Left cardiac atrium (tissue), 4 donors: ENCODE results near the gene DMAC2L. TPM values are rescaled to one million over a fixed set of nuclear protein-coding genes. Genes with fewer than 3 reads are reported as not detected.
A peak's percentile ranks its signal among the peaks of the same experiment; 100 is the strongest.

ENCODE experiments used
- ATAC-seq, 2 donors: fragments of 200-7000 bp; cut with Tn5 transposase; one replicate each; pipeline ENCODE4 v1.9.1; 2020; ENCODE audit warnings: mild to moderate bottlenecking in 2 of 2, moderate library complexity in 2 of 2
- DNase-seq: peaks from one replicate; pipeline ENCODE4 v3.0.0-alpha.2; 2020
- intact Hi-C, 2 donors: fragments of 100-400 bp; cut with DNase I; formaldehyde crosslinking; loops; one replicate each; pipeline versions ENCODE4 v1.14.1 to v1.15.1; 2022 to 2023
- total RNA-seq, 2 donors: library from RNA; stranded (reverse); fragmentation: NEBNext Ultra II Directional; extraction: Animal tissue kit (Norgen Biotek cat#: 25700); gene quantifications; one replicate each; pipeline ENCODE4 v1.2.1, GENCODE V29; 2021
- donor health status: DM: no; HTN: yes; CAD: no.
- donor health status: DM: no; HTN: yes; CAD: no; lungs with severe emphysema.
- donor health status: DM: yes; HTN: yes; CAD: no.
- donor health status: Dilated cardiomyopathy.

DMAC2L gene
- total RNA-seq, 2 donors from 2014 or later: 14.4 to 20.2 TPM

- DNase-seq (no peak), ATAC-seq (no peak)
- intact Hi-C loops: loop anchor here in 1 of 2 donors (5.0 kb wide), 1 partner anchor 213 kb away; the partner anchor contains the start of gene MAP4K5
Observed at GRCh38 chr14:50319721-50320120, 7.6 kb downstream of the DMAC2L start.

GRCh38 chr14:50320283-50320682 is 8.2 kb downstream of the DMAC2L start:
- ATAC-seq (peak; percentile 45 to 66), DNase-seq (no peak)
- intact Hi-C loops: no loop called here

DNA sequence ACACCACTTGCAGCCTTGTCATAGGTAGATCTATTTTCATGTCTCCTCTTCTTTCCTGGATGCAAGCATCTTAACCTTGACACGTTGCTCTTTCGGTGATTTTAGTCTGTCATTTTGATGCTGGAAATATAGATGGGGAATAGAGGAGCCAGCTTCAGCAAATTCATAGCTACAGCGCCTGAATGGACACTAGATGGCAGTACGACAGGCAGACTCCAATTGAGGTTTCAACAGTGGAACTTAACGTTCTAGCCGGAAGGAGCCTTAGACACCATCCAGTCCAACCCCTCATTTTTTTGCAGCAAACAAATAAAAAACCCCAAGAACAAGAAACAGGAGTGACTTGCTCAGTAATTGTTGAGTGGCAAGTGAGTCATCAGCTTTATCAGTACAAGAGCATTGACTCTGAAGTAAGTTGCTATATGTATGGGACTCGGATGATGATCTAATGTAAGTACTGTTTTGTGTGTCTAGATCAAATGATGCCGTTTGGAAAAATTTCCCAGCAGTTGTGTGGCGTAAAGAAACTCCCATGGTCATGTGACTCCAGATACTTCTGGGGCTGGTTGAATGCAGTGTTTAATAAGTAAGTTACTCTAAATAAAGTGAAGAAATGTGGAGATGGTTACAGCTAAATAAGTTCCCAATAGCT is 9.0 kb downstream of the DMAC2L start:
- intact Hi-C loops: loop anchor here in 1 of 2 donors (1.0 kb wide), 2 partner anchors 75 to 211 kb away; partner anchors contain the start of genes CDKL1 and MAP4K5
- peak; percentile 50 for DNase-seq
- peak; percentile 95 to 96 for ATAC-seq

DNA sequence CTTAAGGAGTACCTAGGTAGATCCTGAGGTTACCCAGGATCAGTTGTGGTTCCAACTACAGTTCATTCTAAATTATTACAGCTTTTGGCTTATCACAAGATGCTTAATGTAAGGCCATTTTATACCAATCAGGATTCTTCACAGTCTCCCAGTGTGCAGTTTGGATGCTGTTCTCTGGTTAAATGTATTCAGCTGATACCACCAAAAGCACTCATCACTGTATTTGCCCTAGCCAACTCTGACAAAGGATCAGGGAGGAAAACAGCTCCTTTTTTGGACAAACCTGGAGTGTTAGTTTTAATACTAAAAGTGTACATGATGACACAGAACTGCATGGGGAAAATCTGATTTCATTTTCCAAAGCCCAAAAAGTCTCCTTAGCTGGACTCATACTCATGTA is 19.5 kb downstream of the DMAC2L start:
- intact Hi-C loops: no loop called here
- DNase-seq (no peak), ATAC-seq (no peak)

GRCh38 chr14:50333014-50333509 is 20.9 kb downstream of the DMAC2L start:
- intact Hi-C loops: no loop called here
- peak; percentile 65 to 84 for ATAC-seq
- DNase-seq: peak; percentile 65

- DNase-seq (no peak), ATAC-seq (no peak)
- intact Hi-C loops: no loop called here
Observed at GRCh38 chr14:50334211-50334610, 22.1 kb downstream of the DMAC2L start.

GRCh38 chr14:50335389-50335788 is 23.3 kb downstream of the DMAC2L start:
- peak; percentile 62 to 79 for ATAC-seq
- intact Hi-C loops: loop anchor here in 1 of 2 donors (5.0 kb wide), 1 partner anchor 197 kb away; the partner anchor contains the start of gene MAP4K5
- DNase-seq: peak; percentile 58

DNA sequence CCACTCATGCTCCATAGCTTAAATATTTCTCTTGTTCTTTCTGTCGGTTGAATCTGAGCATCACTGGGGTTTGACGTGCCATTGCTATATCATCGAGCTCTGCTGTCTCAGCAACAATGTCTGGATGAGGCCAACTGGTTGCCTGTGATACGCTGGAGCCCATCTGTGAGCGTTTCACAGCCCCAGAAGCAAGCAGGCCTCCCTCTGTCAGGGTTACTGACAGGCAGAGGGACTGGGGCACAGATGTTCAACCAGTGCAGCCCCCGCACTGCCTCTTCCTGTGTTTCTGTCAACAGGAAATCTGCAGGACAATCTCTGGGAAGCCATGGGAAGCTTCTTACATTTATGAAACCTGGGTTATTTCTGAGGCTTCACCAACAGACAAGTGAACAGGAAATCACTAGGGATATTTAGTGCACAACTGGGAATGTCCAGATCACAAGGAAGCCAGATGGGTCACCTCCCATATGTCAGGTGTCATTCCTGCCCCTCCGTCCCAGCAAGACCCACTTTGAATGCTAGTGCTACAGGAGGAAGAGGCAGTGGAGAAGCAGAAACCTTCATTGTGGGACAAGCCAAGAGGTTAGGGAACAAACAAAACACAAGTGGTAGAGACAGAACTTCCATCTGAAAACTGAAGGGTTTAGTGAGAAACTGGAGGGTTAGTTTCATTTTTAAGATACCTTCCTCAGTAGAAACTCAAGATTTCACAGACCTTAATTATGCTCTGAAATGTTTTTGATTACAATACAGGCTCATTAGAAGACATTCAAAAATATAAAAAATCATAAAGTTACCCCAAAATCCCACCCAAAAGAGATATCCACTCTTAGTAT is 24.1 kb downstream of the DMAC2L start:
- peak; percentile 21 to 52 for ATAC-seq
- no peak for DNase-seq
- intact Hi-C loops: loop anchor here in 1 of 2 donors (5.0 kb wide), 1 partner anchor 196 kb away; the partner anchor contains the start of gene MAP4K5

- no peak for ATAC-seq
- intact Hi-C loops: loop anchor here in 1 of 2 donors (5.0 kb wide), 1 partner anchor 194 kb away; the partner anchor contains the start of gene MAP4K5
- no peak for DNase-seq
Observed at GRCh38 chr14:50338587-50338986, 26.5 kb downstream of the DMAC2L start.

GRCh38 chr14:50339178-50339804 is 27.2 kb downstream of the DMAC2L start:
- DNase-seq: no peak
- intact Hi-C loops: loop anchor here in 1 of 2 donors (5.0 kb wide), 1 partner anchor 193 kb away; the partner anchor contains the start of gene MAP4K5
- ATAC-seq: no peak

DNA sequence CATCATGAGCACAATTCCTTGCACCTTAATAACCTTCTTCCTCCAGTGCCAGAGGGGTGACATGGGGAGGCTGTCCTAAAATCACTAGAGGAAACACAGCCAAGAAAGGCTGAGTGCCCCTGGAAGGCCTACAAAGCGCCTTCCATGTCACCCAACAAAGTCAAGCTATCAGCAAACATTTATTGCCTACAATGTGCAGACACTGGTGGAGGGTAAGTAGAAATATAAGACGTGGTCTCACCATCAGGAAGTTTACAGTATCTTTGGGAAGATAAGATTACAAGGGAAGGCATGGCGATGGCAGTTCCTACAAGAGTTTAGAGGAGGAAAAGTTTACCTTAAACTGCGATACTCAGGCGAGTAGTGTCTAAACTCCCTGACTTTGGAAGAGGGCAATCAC is 27.9 kb downstream of the DMAC2L start:
- intact Hi-C loops: no loop called here
- DNase-seq (no peak), ATAC-seq (no peak)

- ATAC-seq (no peak), DNase-seq (no peak)
- intact Hi-C loops: no loop called here
Observed at GRCh38 chr14:50340963-50341362, 28.8 kb downstream of the DMAC2L start.

DNA sequence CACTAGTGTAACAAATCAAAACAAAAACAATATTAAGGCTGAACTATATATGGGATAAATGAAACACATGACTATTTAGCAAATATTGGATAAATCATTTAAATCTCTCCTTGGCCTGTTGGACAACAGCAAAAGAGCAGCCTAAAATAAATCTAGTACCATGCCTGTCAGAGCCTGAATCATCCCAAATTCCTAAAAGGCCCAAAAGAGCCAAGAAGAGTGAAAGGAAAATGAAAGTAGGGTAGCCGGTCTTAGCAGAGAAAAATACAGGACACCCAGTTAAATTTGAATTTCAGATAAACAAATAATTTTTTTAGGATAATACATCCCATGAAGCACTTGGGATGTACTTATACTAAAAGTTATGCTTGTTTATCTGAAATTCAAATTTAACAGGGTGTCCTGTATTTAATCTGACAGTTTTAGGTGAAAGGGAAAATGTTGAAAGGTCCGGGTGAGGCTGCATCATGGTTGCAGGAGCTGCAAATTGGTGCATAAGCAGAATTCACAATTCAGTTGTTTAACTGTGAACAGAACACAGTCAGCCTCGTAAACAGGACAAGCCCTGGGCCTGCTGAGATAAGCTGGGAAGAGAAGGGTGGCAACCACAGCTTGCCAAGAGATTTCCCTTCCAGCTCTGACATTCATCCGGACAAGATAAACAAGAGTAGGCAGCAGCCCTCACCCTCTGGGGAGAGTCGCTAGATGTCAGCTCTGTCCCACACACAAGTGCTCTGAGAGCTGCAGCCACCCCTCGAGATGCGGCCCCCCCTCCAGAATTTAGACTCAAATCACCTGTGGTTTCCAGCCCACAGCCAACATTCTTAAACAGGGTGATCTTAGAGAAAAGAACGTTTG is 30.3 kb downstream of the DMAC2L start:
- peak; percentile 51 for DNase-seq
- intact Hi-C loops: no loop called here
- ATAC-seq: peak; percentile 92 to 95

DNA sequence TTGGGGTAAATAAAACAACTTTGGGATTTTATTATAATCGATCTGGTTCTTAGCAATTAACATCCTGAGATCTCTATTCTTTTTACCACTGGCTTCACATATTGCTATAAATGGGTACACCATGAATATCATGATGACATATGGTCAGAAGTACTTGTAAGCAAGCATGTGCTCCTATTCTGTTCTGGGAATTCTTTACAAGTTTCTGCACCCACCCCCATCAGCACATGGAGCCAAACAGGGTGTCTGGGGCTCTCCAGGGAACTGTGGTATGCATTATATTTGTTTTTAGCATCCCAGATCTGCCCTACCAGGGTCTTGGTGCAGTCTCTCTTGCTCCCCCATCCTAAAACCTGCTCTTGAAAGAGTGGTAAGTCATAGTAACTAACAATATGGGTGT is 31.3 kb downstream of the DMAC2L start:
- ATAC-seq: no peak
- intact Hi-C loops: no loop called here
- no peak for DNase-seq

DNA sequence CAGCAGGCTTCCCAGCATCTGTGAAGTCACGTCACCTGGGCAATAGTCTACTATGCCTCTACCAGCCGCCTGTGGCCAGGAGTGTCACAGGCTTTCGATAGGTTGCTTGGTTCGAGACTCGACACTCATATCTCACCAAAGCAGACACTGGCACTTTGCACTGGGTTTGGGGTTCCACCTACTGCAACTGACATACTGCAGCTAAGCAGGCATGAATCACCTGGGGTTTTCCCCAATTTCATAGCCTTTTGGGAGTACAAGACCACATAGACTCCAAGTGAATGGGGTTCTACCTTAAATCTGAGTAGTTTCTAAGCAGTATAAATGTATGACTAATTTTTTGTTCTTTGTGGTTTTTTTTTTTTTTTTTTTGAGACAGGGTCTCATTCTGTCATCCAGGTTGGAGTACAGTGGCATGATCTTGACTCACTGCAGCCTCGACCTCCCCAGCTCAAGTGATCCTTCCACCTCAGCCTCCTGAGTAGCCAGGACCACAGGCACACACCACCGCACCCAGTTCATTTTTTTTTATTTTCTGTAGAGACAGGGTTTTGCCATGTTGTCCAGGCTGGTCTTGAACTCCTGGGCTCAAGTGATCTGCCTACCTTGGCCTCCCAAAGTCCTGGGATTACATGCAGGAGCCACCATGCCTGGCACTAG is 32.1 kb downstream of the DMAC2L start:
- intact Hi-C loops: no loop called here
- no peak for DNase-seq
- no peak for ATAC-seq

- intact Hi-C loops: no loop called here
- DNase-seq: no peak
- no peak for ATAC-seq
Observed at GRCh38 chr14:50344876-50345563, 32.9 kb downstream of the DMAC2L start.

GRCh38 chr14:50345846-50346422 is 33.8 kb downstream of the DMAC2L start:
- no peak for DNase-seq
- intact Hi-C loops: no loop called here
- no peak for ATAC-seq
